NCI-H2171 treated with DMSO at 0.1 percent for 48 hours (cell line): Measurements from ENCODE around the gene SGIP1.
"Not testable (repeated sequence)": the region's sequence is repeated elsewhere in the genome, so short reads cannot be mapped to it uniquely, and the experiment has no call there.

Experiments used
- DNase-seq: peaks from one replicate; lab custom pipeline; 2025; lab: John Stamatoyannopoulos, UW

Gene SGIP1

DNA sequence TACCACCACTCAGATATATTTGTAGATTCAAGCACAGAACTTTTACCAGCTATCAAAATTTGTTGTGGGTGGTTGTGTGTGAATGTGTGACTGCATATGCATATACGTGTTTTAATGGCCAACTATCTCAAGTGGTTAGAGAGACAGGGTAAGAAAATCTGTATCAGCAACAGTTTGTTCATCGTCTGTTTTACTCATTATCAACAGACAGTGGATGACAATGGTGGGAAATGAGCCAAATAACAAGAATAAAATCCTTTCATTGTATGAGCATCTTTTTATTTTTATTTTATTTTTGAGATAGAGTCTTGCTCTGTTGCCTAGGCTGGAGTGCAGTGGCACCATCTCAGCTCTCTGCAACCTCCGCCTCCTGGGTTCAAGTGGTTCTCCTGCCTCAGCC is 195.6 kb downstream of the SGIP1 start:
- no peak for DNase-seq

DNA sequence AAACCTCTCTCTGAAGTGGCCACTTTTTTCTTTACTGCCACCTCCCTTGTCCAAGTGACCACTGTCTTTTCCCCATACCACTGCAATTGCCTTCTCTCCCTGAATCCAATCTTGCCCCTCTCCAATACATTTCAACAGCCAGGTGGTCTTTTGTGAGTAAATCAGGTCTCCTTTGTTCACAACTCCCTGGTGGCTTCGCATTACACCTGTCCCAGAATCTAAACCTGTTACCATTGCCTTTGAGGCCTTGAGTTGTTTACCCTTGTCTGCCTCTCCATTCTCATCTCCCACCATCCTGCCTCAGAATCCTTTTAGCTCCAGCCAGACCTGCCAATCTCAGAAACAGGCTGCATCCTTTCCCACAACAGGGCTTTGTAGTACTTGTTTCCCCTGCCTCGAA is 196.5 kb downstream of the SGIP1 start:
- DNase-seq, result peak; percentile 91

DNA sequence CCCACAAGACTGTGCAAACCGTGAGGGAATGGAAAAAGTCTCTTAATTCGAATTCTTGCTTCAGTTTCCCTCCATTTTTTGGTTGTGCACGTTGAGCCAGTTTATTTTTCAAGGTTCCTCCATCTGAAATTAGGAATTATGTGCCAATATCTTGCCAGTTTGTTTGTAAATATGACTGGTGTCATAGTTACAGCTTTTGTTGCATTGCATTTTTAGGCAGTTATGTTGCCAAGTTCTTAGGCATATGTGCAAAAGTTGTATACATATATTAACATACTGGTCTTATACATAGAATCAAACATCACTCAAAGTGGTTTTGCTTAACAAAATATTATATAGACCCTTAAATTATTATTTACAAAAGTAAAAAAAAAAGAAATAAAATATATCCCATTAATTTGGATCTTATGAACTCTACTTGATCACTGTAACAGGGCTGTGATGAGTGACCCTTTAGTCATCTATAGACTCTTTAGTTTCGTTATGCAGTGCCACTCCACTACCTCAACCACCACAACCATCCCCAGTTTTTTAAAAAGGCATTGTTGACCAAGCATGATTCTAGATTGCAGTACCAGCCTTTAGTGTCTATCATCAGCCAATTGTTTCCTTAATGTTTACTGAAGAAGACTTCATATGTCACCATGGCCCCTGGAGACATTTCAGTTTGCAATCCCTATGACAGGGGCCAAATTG is 197.4 kb downstream of the SGIP1 start:
- DNase-seq, result no peak

DNA sequence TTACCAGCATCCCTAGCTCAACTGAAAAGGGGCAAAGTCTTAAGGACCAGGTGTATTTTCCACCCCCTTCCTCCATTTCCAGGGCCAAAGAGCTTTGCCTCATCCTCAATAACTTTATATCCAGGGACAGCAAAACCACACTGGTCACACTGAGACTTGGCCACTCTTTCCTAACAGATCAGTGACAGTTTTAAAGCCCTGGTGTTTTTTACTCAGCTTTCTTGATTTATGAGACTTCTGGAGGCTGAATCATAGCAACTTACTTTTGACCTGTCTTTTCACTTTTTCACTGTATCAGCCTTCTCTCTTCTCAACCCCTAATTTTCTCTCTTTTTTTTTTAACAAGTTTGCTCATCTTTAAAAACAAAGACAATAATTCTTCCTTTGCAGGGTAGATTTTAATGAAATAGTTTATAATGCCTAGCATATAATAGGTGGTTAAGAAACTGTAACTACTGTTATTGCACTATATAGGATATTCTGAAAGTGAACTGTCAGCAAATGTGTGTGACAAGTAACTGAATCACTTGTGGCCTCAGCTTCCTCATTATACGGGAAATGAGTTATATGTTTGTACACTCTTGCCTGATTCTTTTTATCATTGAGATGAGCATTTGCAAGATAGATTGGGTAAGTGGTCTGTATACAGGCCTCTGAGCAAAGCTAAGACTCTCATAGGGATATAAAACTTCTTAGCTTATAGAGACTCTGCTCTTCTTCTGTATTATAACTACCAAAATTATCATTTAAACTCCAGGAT is 198.6 kb downstream of the SGIP1 start:
- DNase-seq, result no peak

DNA sequence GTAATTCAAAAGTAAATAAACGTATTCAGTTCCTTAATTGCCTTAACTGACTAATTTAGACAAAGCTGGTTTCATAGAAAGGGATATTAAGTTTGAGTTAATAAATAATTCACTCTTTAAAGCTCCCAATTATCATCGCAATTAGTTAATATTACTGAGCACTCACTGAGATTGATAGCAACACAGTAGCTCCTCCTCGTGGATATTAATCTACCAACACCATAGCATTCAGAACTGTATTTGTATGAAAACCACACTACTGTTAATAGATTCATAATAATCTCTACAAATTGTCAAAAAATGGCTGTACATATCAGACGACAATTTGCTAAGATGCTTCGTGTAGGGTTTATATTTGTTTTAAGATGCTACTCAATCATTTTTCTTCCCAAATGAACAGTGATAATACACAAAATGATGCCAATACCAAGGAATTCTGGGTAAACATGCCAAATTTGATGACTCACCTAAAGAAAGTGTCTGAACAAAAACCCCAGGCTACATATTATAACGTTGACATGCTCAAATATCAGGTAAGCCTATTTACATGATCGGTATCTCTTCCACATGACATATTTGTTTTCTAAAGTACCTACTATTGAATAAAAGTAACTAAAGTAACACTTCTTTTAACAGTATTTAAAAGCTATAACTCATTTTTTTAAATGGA is 199.5 kb downstream of the SGIP1 start:
- DNase-seq, result peak; percentile 8

DNA sequence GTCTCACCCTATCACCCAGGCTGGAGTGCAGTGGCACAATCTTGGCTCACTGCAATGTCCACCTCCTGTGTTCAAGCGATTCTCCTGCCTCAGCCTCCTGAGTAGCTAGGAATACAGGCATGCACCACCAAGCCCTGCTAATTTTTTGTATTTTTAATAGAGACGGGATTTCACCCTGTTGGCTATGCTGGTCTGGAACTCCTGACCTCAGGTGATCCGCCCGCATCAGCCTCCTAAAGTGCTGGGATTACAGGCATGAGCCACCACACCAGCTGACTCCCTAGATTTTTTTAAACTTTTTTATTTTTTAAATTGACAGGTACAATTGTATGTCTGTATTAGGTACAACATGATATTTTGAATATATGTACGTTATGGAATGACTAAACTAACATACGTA is 200.6 kb downstream of the SGIP1 start:
- not testable (repeated sequence) for DNase-seq

DNA sequence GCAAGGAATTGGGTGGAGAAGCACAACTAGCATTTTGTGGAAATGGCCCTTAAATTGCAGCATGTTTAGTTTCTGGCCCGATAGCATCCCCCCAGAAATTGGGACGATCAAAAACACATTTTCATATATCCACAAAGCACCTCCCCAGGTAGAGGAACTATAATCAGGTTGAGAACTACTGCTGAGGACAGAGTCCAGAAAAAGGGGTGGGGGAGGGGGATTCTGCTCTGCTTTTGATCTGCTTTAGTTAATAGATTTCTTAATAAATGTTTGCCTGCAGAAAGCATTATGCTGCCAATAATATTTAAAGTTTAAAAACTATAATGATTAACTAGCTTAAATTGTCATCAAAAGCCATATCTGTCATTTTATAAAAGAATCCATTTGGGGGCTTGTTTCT is 203.9 kb downstream of the SGIP1 start:
- DNase-seq, result no peak

DNA sequence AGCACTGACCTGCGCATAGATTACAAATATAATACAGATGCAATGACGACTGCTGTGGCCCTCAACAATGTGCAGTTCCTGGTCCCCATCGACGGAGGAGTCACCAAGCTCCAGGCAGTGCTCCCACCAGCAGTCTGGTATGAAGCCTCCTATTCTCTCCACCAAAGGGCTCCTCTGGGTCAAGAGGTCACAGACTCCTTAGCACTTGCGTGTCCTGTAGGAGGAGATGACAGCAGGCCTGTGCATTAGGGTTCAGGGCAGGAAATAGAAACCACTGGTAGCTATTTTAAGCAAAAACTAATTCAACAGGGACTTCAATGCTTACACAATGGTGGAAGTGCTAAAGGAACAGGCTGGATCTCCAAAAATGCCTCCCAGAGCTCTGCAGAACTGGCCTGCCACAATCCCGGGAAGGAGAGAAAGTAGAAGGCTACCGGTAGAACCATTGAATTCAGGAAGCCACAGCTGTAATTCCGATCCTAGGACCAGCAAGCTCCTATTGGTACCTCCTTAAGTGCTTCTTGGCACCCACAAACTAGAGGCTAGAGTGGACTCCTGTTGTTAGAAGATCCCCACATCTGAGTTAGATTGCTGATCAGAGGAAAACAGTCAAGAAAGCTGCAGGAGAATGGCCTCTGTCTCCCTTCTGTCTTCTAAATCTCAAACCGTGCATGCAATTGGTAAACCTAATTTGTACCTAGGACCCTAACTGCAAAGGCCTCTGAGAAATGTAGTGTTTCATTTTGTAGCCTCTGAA is 205.6 kb downstream of the SGIP1 start:
- DNase-seq, result no peak

DNA sequence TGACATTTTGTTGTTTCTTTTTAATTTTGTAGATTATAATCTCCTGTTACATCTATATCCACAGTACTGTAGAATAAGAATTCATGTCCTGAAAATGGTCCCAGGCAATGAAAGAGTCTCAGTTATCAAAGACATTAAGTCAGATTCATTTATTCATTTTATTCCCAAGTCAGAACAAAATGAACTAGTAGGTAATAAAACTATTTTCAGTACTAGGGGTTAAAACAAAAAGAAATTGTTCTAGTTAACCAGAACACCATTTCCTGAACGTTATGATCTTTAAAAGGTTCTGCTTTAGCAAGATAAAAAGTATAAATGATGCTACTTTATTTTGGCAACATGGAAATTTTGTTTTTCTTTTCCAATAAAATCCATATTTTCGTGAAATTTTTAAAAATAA is 211.5 kb downstream of the SGIP1 start:
- DNase-seq, result no peak

DNA sequence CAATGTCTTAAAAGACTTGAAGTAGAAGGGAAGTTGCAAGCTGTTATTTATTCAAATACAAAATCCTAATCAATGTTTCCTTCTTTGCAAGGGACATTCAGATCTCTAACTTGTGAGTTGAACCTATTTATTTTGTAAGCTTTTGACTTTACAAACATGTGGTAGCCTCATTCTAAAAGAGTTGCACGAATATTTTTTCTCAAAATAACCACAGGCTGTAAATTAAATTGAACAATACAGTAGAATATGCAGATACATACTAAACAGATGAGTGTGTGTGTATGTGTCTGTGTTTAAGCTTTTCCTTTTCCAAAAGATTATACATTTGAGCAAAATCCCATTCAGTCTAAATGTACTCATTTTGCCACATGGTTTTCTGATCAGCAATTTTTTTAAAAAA is 213.5 kb downstream of the SGIP1 start:
- DNase-seq, result no peak

DNA sequence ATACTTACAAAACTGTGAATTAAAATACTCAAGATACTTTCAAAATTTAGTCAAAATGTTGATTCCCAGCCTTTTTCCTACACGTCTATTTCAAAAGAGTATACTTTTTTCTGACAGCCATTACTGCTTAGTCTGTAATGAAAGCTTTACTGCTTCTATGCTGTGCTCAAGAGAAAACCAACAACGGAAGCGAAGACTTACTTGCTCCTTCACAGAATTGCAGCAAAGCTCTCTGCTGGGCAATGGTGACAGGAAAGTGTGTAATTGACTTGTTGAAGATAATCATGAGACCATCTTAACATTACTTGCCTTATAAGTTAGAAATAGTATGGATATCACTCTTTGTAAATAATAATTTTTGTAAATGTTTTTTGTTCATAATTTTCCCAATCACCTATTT is 216.6 kb downstream of the SGIP1 start:
- DNase-seq, result no peak

DNA sequence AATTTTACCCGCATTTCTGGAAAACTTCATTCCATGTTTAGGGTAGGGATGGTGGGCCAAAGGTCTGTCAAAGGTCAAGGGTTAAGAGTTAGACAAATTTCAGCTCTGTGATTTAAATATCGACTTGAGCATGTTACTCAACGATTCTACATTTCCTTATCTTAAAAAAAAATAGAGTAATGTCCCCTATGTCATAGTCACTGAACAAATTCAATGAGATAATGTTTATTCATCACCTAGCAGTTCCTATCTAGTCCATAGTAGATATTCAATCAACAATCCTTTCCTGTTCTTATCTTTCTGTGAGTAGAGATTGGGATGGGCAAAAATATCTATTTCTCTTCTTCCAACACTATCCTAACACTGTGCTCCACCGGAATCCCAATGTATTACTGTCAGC is 217.2 kb downstream of the SGIP1 start:
- DNase-seq, result no peak

DNA sequence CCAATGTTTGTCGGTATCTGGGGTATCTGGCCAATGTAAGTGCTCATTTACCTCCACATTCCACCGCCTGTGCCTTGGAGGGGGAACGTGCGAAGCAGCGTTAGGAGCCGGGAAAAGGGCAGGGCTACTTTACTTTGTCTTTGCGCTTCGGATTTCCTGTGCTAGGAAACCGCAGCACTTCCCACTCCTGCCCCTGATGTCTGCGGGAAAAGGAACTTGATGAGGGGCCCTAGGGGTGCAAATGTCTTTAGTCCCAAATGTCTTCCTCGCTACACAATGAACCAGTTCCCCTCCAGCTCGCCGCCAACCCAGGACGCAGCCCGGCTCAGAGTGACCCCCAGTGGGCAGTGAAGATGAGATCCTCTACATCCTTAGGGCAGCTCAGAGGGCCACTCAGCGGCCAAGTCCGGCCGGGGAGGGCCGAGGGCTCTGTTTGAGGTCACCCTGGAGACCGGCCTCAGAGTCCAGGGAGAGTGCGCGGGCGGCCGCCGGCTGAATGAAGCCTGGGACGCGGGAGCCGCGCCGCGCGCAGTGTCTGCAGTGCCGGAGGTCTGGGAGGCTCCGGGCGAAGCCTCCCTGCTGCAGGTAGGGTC is 218.1 kb downstream of the SGIP1 start, which contains the start of gene DYNLT5:
Gene DYNLT5 (plus strand): TSS at position 460 of the 593 bp plus-strand sequence. CDS start 2,200 bp downstream, outside the sequence.
- DNase-seq, result no peak

DNA sequence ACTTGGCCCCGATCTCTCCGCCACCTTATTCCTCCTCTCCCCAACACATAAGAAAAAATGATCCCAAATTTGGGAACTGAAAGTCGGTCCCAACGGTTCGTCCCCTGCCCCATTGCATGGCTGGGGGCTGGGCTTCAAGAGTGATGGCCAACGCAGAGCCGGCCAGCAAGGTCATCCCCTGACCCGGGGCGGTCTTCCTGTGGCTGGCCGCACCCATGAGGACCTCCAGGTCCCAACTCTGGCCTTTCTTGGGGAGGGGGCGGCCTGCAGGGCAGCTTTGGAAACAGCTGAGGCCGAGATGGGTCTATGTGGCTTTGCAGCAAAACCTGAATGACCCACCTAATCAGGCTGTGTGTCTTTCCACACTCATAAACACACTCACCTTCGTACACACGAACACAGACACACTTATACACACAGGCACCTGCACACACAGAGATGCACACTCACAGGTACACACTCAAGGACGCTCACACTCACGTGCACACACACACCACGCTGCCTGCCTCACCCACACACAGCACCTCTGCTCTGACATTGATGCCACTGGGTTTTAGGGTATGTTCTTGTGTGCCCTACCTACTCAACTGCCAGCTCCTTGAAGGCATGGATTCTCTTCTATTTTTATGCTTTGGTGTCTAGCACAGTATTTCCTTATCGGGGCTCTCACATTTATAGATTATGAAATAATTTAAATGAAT is 218.9 kb downstream of the SGIP1 start:
- no peak for DNase-seq

DNA sequence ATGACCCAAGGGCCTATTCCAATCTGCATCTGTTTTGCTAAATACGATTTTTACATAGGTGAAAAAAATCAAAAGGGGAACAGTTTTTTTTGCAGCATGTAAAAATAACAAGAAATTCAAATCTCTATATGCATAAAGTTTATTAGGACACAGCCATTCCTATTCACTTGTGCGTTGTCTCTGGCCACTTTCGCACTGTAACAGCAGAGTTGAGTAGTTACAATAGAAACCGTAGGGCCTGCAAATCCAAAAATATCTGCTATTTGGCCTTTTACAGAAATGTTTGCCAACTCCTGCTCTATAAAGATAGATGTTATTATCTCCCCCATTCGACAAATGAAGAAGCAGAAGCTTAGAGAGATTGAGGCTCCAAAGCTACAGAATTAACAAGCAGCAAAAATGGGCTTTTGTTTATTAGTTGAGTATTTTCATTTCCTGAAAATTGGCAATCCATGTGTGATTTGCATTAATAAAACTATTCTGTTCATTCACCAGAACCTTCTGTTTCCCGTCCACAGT is 223.8 kb downstream of the SGIP1 start:
- peak; percentile 34 for DNase-seq

DNA sequence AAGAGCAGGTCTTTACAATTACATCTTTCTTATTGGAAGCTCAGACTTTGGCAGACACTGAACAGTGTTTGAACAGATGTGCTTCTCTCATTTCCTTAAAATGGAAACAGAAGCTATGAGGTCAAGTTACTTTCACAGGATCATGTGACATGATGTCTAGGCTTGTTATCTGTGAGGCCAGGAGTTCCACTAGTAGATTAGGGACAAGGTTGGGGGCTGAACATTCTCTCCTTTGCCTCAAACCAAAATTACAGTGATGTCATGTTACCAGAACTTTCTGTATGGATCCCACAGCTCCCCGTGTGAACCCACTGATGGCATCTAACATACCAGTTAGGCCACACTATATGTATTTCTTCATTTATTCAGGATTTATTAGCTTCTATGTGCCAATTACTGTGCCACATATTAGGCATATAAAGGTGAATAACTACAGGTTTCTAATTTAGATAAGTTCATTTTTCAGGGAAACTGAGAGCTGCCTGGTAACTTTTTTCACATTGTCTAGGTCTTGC is 224.3 kb downstream of the SGIP1 start:
- DNase-seq, result peak; percentile 97

DNA sequence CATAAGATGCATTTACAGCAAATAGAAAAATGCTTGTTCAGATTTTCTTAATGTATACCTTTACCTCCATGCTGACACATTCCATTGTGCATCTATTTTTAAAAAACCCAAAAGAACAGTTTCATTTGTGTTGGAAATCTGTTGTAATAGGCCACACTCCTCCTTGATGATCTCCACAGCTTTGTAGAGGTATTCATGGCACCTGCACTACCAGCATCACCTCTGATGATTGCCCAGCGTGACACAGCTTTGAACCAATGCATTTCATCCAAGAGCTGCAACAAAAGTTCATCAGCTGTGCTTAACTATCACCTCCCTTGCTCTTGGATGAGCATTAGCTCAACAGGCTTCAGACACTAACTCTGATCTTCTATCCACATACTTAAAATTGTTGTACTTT is 226.6 kb downstream of the SGIP1 start:
- DNase-seq, result no peak

DNA sequence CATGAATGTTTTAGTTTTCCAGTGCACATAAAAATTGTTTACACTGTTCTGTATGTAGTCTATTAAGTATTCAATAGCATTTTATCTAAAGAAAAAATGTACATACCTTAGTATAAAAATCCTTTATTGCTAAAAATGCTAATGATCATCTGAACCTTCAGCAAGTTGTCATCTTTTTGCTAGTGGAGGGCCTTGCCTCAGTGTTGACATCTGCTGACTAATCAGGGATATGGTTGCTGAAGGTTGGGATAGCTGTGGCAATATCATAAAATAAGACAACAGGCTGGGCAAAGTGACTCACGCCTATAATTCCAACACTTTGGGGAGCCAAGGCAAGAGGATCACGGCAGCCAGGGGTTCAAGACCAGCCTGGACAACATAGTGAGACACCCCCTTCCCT is 227.3 kb downstream of the SGIP1 start:
- peak; percentile 9 for DNase-seq

DNA sequence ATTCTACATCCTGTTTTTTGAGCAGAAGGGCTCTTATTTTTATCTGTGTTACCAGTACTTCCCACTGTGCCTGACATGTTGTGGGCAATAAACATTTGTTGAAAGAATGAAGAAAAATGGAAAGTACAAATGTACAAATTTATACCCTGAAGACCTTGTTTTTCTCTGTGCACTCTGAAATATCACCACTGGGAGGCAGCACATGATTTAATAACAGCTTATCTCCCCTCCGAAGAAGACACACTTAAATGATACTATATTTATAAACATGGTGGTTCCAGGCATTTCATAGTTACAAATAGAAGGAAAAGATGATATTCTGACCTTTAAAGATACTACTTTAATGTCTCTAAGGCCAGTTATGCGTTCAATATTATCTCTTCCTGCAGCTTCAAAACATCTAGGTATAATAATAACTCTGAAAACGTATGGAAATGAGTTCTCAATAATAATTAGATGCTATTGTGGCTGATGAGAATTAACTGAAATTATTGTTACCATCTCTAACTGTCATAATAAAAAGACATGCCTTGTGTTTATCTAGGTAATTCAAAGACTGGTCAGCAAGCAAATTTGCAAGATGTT is 231.1 kb downstream of the SGIP1 start:
- peak; percentile 52 for DNase-seq

DNA sequence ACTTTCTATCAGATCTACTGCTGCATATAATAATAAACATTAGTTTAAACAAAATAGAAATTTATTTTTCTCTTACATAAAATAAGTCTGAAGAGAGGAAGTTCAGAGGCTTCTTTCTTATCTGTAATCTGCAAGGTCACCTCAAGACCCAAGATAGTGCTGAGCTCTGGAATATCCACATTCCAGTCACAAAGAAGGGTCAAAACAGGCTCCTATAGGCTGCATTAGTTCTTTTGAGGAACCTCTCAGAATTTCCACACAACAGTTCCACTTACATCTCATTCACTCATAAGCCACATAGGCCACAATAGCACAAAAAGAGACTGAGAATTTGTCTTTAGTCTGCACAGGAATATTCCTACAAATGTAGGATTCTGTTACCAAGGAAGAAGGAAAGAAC is 233.7 kb downstream of the SGIP1 start:
- DNase-seq, result no peak
